ENCODE results near the gene EXOC4. TPM values are rescaled to one million over a fixed set of nuclear protein-coding genes. Genes with fewer than 3 reads are reported as not detected.

Gene EXOC4
- total RNA-seq, 1 experiment from 2014 or later = 75.8 TPM

DNA sequence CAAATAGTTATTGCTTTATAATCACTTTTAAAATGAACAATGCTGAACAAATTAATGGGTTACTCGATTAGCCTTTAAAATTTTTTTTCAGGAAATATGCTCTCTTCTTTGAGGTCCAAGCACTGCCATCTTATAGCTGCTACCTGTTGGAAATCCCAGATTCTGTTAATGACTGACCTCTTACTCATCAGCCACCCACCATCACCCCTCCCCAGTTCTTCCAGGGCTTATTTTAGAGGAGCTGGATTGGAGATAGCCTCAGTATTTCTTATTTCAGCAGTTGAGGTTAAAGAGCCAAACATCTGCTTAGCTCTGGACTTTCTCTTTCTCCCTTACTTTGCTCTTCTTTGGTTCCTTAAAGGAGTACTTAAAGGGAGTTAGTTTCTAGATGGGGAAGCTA lies 420.0 kb downstream of the EXOC4 start:
- no peak overlapping the region for H2BK12ac ChIP-seq (ENCODE audit: insufficient read length, low read depth, low read length)
- no peak overlapping the region for H4K91ac ChIP-seq (ENCODE audit: insufficient read length, low read depth, low read length)
- H3K27ac Mint-ChIP-seq = no peak overlapping the region
- H3K9me3 Mint-ChIP-seq = no peaks in the 10 kb centered on the region
- no peaks in the 10 kb centered on the region for H3K27me3 Mint-ChIP-seq (ENCODE audit: low read depth)
- H3K4me3 Mint-ChIP-seq = no peak overlapping the region
- no peak overlapping the region for H3K9ac ChIP-seq (ENCODE audit: extremely low read depth, insufficient read length, low read length)
- peaks cover 0 to 2% (median 0%) of the 10 kb centered on the region in 3 experiments; a peak in 2 of 7 replicates for H3K36me3 Mint-ChIP-seq (ENCODE audit: insufficient read depth in 1 of 3, low read depth in 3 of 3)
- H2BK120ac ChIP-seq (ENCODE audit: low read depth, low read length, poor library complexity, severe bottlenecking) = no peak overlapping the region
- H3K14ac ChIP-seq (ENCODE audit: insufficient read depth, low read length) = no peak overlapping the region
- no peak overlapping the region for H4K5ac ChIP-seq (ENCODE audit: insufficient read length, low read depth, low read length)
- H3K56ac ChIP-seq (ENCODE audit: insufficient read length, low read depth, low read length) = no peak overlapping the region
- no CpG with 5 or more reads among the region's 1 CpG for WGBS (ENCODE audit: extremely low coverage, insufficient read length, low lambda C conversion rate)
- no peak overlapping the region for H2BK5ac ChIP-seq (ENCODE audit: insufficient read length, low read length)
- H3K23me2 ChIP-seq (ENCODE audit: insufficient read length, low read depth, low read length, poor library complexity, severe bottlenecking) = no peaks in the 10 kb centered on the region
- H3K27me3 ChIP-seq (ENCODE audit: insufficient read depth, low read length) = no peaks in the 10 kb centered on the region
- no peak overlapping the region for H3K23ac ChIP-seq (ENCODE audit: insufficient read length, low read depth, low read length)
- no peak overlapping the region for H2AK5ac ChIP-seq (ENCODE audit: insufficient read length, low read length)
- no peak overlapping the region for H3K4ac ChIP-seq (ENCODE audit: low read depth, low read length)
- TF ChIP-seq, protein P1, sequence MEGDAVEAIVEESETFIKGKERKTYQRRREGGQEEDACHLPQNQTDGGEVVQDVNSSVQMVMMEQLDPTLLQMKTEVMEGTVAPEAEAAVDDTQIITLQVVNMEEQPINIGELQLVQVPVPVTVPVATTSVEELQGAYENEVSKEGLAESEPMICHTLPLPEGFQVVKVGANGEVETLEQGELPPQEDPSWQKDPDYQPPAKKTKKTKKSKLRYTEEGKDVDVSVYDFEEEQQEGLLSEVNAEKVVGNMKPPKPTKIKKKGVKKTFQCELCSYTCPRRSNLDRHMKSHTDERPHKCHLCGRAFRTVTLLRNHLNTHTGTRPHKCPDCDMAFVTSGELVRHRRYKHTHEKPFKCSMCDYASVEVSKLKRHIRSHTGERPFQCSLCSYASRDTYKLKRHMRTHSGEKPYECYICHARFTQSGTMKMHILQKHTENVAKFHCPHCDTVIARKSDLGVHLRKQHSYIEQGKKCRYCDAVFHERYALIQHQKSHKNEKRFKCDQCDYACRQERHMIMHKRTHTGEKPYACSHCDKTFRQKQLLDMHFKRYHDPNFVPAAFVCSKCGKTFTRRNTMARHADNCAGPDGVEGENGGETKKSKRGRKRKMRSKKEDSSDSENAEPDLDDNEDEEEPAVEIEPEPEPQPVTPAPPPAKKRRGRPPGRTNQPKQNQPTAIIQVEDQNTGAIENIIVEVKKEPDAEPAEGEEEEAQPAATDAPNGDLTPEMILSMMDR (conservative IDR thresholded peaks at IDR 0.05) = no peak
- no peaks in the 10 kb centered on the region; the same call in 1 of the 2 replicates for H3K4me1 ChIP-seq (ENCODE audit: insufficient read depth, low read length)
- H2AFZ ChIP-seq (ENCODE audit: low read length) = no peak overlapping the region
- no peak overlapping the region for H2BK20ac ChIP-seq (ENCODE audit: low read depth, low read length, poor library complexity, severe bottlenecking)
- no peak for DNase-seq
- no peak overlapping the region for H3K27ac ChIP-seq (ENCODE audit: insufficient read length, low read depth, low read length)
- H3T11ph ChIP-seq (ENCODE audit: low read length) = no peak overlapping the region
- peaks cover 11 to 19% of the 10 kb centered on the region in 2 experiments for H3K4me1 Mint-ChIP-seq
- peaks cover 3% of the 10 kb centered on the region for H4K20me1 ChIP-seq (ENCODE audit: control insufficient read depth, insufficient read depth, insufficient read length)
- no peak overlapping the region for H2BK15ac ChIP-seq (ENCODE audit: low read depth, low read length)
- no peaks in the 10 kb centered on the region for H3K9me3 ChIP-seq (ENCODE audit: control insufficient read depth, low read depth, low read length)
- H3K18ac ChIP-seq (ENCODE audit: insufficient read length, low read depth, low read length) = no peak overlapping the region
- no peak overlapping the region for H3K4me2 ChIP-seq (ENCODE audit: insufficient read depth, insufficient read length, low read length)
- H3K79me2 ChIP-seq (ENCODE audit: insufficient read depth, low read length) = no peaks in the 10 kb centered on the region; the same call in 1 of the 2 replicates
- H3K79me1 ChIP-seq (ENCODE audit: insufficient read depth, low read depth, low read length, poor library complexity, severe bottlenecking) = no peaks in the 10 kb centered on the region
- no peak overlapping the region for H4K8ac ChIP-seq (replicated peaks; ENCODE audit: insufficient read length, low read depth, low read length)
